ENCODE results near the gene DMRTB1.

Gene DMRTB1

GRCh38 chr1:53495633-53496345 is 36.6 kb downstream of the DMRTB1 start:
- DNase-seq: no peak

GRCh38 chr1:53498555-53499131 is 39.4 kb downstream of the DMRTB1 start:
- DNase-seq: no peak

- DNase-seq: no peak
Measured at GRCh38 chr1:53499257-53500203, 40.3 kb downstream of the DMRTB1 start.

- no peak for DNase-seq
Measured at GRCh38 chr1:53500204-53501064, 41.2 kb downstream of the DMRTB1 start.

- no peak for DNase-seq
Measured at GRCh38 chr1:53501065-53502005, 42.1 kb downstream of the DMRTB1 start.

- no peak for DNase-seq
Measured at GRCh38 chr1:53502641-53503432, 43.6 kb downstream of the DMRTB1 start.

GRCh38 chr1:53503433-53504217 is 44.4 kb downstream of the DMRTB1 start:
- DNase-seq: no peak

- DNase-seq: no peak
Measured at GRCh38 chr1:53504901-53505300, 45.7 kb downstream of the DMRTB1 start.

- DNase-seq: no peak
Measured at GRCh38 chr1:53505401-53505800, 46.2 kb downstream of the DMRTB1 start.

GRCh38 chr1:53505891-53506290 is 46.7 kb downstream of the DMRTB1 start:
- no peak for DNase-seq

GRCh38 chr1:53506355-53507050 is 47.3 kb downstream of the DMRTB1 start:
- no peak for DNase-seq

- DNase-seq: no peak
Measured at GRCh38 chr1:53507116-53507820, 48.1 kb downstream of the DMRTB1 start.

- DNase-seq: no peak
Measured at GRCh38 chr1:53508056-53508990, 49.1 kb downstream of the DMRTB1 start.

- DNase-seq: no peak
Measured at GRCh38 chr1:53508991-53509666, 49.9 kb downstream of the DMRTB1 start.

GRCh38 chr1:53509775-53510174 is 50.6 kb downstream of the DMRTB1 start:
- DNase-seq: no peak

GRCh38 chr1:53510215-53510614 is 51.0 kb downstream of the DMRTB1 start:
- DNase-seq: no peak

Measured in CD4-positive, alpha-beta T cell treated with Interleukin-12 subunit alpha and Interleukin-12 subunit beta, for 1 hour (primary cell).